SK-N-SH (cell line): ENCODE results near the gene IRGM. TPM values are rescaled to one million over a fixed set of nuclear protein-coding genes. Genes with fewer than 3 reads are reported as not detected.
"Not testable (repeated sequence)": the region's sequence is repeated elsewhere in the genome, so short reads cannot be mapped to it uniquely, and the experiment has no call there.

ENCODE experiments used
- CTCF ChIA-PET: fragments of 300-600, 350-600 bp; formaldehyde crosslinking; extraction: SDS; loops from one replicate; lab custom pipeline; 2021; lab: Yijun Ruan, JAX
- POLR2A ChIA-PET: fragments of 350-600 bp; sonication (Branson Sonifier 250); formaldehyde crosslinking; extraction: SDS; loops from one replicate; lab custom pipeline; 2020; ENCODE audit warnings: antibody characterized with exemption, inconsistent platforms; lab: Yijun Ruan, JAX
- DNase-seq: peaks from one replicate; pipeline ENCODE4 v3.0.0; 2012
- H2AFZ ChIP-seq: fragments of 200-600 bp; sonication (generic); 2 replicates; pipeline ENCODE4 v1.8.1; 2016; ENCODE audit warnings: antibody characterized with exemption, mild to moderate bottlenecking, low read depth
- H3F3A ChIP-seq: fragments of 200-600 bp; sonication (generic); replicated peaks from 2 replicates; pipeline ENCODE3; 2016; ENCODE audit warnings: antibody characterized with exemption, mild to moderate bottlenecking; ENCODE audit not compliant: insufficient read depth
- H3K27ac ChIP-seq, 2 experiments: fragments of 200-500 bp in 1 of 2; fragments of 200-600 bp in 1 of 2; sonication (Bioruptor generic) in 1 of 2; sonication (generic), shearing (Covaris generic) in 1 of 2; 2 replicates each; pipeline versions ENCODE4 v1.5.1 to v1.6.1; 2014 to 2016; ENCODE audit warnings: low read depth in 2 of 2, inconsistent platforms in 1 of 2, low read length in 1 of 2, mild to moderate bottlenecking in 1 of 2, mixed read lengths in 1 of 2
- H3K27me3 ChIP-seq: fragments of 200-600 bp; sonication (generic), shearing (Covaris generic); 2 replicates; pipeline ENCODE4 v1.6.1; 2016; ENCODE audit warnings: mixed run types; ENCODE audit not compliant: insufficient read depth
- H3K36me3 ChIP-seq, 2 experiments: fragments of 200-500 bp in 1 of 2; fragments of 200-600 bp in 1 of 2; sonication (Bioruptor generic) in 1 of 2; sonication (generic) in 1 of 2; replicated peaks in 1 of 2; 2 replicates each; pipeline versions ENCODE3 to v1.5.1; 2014 to 2016; ENCODE audit warnings: low read length in 1 of 2, mild to moderate bottlenecking in 1 of 2; ENCODE audit not compliant: insufficient read depth in 2 of 2, control insufficient read depth in 1 of 2
- H3K4me1 ChIP-seq, 2 experiments: fragments of 200-500 bp in 1 of 2; fragments of 200-600 bp in 1 of 2; sonication (Bioruptor generic) in 1 of 2; sonication (generic), shearing (Covaris generic) in 1 of 2; 2 replicates each; pipeline versions ENCODE4 v1.5.1 to v1.6.1; 2014 to 2016; ENCODE audit warnings: low read depth in 1 of 2, low read length in 1 of 2, mixed run types in 1 of 2; ENCODE audit not compliant: insufficient read depth in 2 of 2, control insufficient read depth in 1 of 2
- H3K4me2 ChIP-seq: fragments of 200-600 bp; sonication (generic), shearing (Covaris generic); 2 replicates; pipeline ENCODE4 v1.6.1; 2017; ENCODE audit warnings: mixed run types
- H3K4me3 ChIP-seq, 2 experiments: fragments of 200-500 bp in 1 of 2; fragments of 200-600 bp in 1 of 2; sonication (Bioruptor generic) in 1 of 2; sonication (generic), shearing (Covaris generic) in 1 of 2; 2 replicates each; pipeline versions ENCODE4 v1.5.1 to v1.8.1; 2014 to 2016; ENCODE audit warnings: low read depth in 2 of 2, inconsistent platforms in 1 of 2, low read length in 1 of 2, mild to moderate bottlenecking in 1 of 2, mixed read lengths in 1 of 2, moderate library complexity in 1 of 2
- H3K79me2 ChIP-seq: fragments of 200-600 bp; sonication (generic); 2 replicates; pipeline ENCODE4 v1.8.1; 2017; ENCODE audit warnings: mild to moderate bottlenecking; ENCODE audit not compliant: insufficient read depth
- H3K9ac ChIP-seq: fragments of 200-600 bp; sonication (generic); 2 replicates; pipeline ENCODE4 v1.6.1; 2017; ENCODE audit warnings: mixed run types
- H3K9me2 ChIP-seq: fragments of 200-600 bp; sonication (generic); 2 replicates; pipeline ENCODE4 v1.6.1; 2017; ENCODE audit warnings: mixed run types
- H3K9me3 ChIP-seq: fragments of 200-600 bp; sonication (generic); 2 replicates; pipeline ENCODE4 v1.6.1; 2017; ENCODE audit warnings: mixed run types, mild to moderate bottlenecking, moderate library complexity
- H4K20me1 ChIP-seq: fragments of 200-600 bp; sonication (generic); 2 replicates; pipeline ENCODE4 v1.6.1; 2017; ENCODE audit warnings: mild to moderate bottlenecking, mixed run types; ENCODE audit not compliant: insufficient read depth
- EZH2phosphoT487 ChIP-seq: fragments of 200-600 bp; sonication (generic); IDR thresholded peaks from 2 replicates; pipeline ENCODE4 v1.6.1; 2017; ENCODE audit warnings: low read depth, mixed run types, mild to moderate bottlenecking, antibody characterized with exemption, moderate library complexity, borderline replicate concordance
- GATA2 ChIP-seq: sonication (generic); formaldehyde crosslinking; IDR thresholded peaks from 2 replicates; pipeline ENCODE4 v1.5.0; 2020; ENCODE audit warnings: mild to moderate bottlenecking, missing genetic modification reagents
- MXI1 ChIP-seq: IDR thresholded peaks from 2 replicates; pipeline ENCODE4 v1.6.1; 2012; ENCODE audit warnings: mild to moderate bottlenecking, low read depth, low read length, improper control_type of control experiment
- NRF1 ChIP-seq: IDR thresholded peaks from 2 replicates; pipeline ENCODE4 v1.6.1; 2012; ENCODE audit warnings: low read depth, mild to moderate bottlenecking, low read length
- PBX3 ChIP-seq: IDR thresholded peaks from 2 replicates; pipeline ENCODE4; 2012
- POLR2AphosphoS5 ChIP-seq: IDR thresholded peaks from 2 replicates; pipeline ENCODE4 v1.6.1; 2012; ENCODE audit warnings: low read depth, low read length
- RAD21 ChIP-seq: IDR thresholded peaks from 2 replicates; pipeline ENCODE4 v1.6.1; 2012; ENCODE audit warnings: mild to moderate bottlenecking, low read length
- RCOR1 ChIP-seq: fragments of 150-350 bp; IDR thresholded peaks from 2 replicates; pipeline ENCODE4 v1.6.1; 2017; ENCODE audit warnings: antibody characterized with exemption, low read length
- RFX5 ChIP-seq: IDR thresholded peaks from 2 replicates; pipeline ENCODE4 v1.6.1; 2012; ENCODE audit warnings: mild to moderate bottlenecking, improper control_type of control experiment, low read length
- SMC3 ChIP-seq: IDR thresholded peaks from 2 replicates; pipeline ENCODE4 v1.6.1; 2012; ENCODE audit warnings: low read depth, low read length, improper control_type of control experiment
- TAF1 ChIP-seq: IDR thresholded peaks from 2 replicates; pipeline ENCODE4 v1.6.1; 2012; ENCODE audit warnings: low read depth, mild to moderate bottlenecking, low read length, moderate library complexity, borderline replicate concordance
- TCF12 ChIP-seq: IDR thresholded peaks from 2 replicates; pipeline ENCODE4 v1.4.0; 2012
- YY1 ChIP-seq: IDR thresholded peaks from 2 replicates; pipeline ENCODE4 v1.4.0; 2012; ENCODE audit warnings: low read depth, mild to moderate bottlenecking
- WGBS: methylation state at CpG from one replicate; pipeline ENCODE4 v1.1.6; 2017; ENCODE audit warnings: low lambda C conversion rate; 5-methylcytosine and 5-hydroxymethylcytosine counted together
- polyA plus RNA-seq, 3 experiments: library from polyadenylated mRNA; depleted of rRNA; stranded (reverse); fragments of >200 nt; gene quantifications; 2 replicates each; pipeline ENCODE4 v1.2.3, GENCODE V29; 2012
- TF ChIP-seq, protein P1 (sequence below): fragments of 150-350 bp; IDR thresholded peaks from 2 replicates; pipeline ENCODE4 v1.6.1; 2017; ENCODE audit warnings: antibody characterized with exemption, low read length, low read depth, borderline replicate concordance

IRGM gene
- polyA plus RNA-seq, 1 of the 3 experiments (the other 2 are of a cell fraction), result 0.13 TPM

DNA sequence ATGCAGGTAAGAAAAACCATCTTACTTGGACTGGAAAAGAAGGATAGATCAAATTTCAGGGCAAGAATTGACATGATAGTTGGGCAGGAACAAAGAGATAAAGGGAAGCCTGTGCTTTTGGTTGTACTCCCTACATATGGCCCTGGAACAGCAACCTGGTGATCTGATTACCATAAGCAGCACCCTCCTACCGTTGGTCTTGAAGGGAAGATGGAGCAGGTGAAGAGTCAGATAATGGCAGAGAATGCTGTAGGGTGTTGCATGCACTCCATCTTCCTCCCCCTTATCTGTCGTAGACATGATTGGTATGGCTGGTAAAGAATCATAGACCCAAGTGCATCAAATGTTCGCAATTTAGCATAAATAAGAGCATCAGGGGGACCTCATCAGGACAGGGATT is 4.7 kb downstream of the IRGM start:
- no peak for DNase-seq
- H3K79me2 ChIP-seq, result no peaks in the 10 kb centered on the region
- no peaks in the 10 kb centered on the region; a peak in 1 of 4 replicates for H3K4me1 ChIP-seq
- no peaks in the 10 kb centered on the region for H3F3A ChIP-seq
- no peak overlapping the region for H3K9ac ChIP-seq
- no peak overlapping the region for H3K27ac ChIP-seq
- no peaks in the 10 kb centered on the region for H3K9me2 ChIP-seq
- WGBS, result 22% methylated on average over 3 of the region's 3 CpGs
- no peaks in the 10 kb centered on the region for H4K20me1 ChIP-seq
- no peaks in the 10 kb centered on the region for H3K9me3 ChIP-seq
- ChIA-PET POLR2A (interaction anchor here (0.7 kb wide), 1 partner anchor 403 kb away, joined by 3 read pairs; no protein-coding TSS in a partner anchor), CTCF (interaction anchor here (1.2 to 1.7 kb wide), 3 partner anchors 50 to 392 kb away, joined by 3 to 4 read pairs (median 3); no protein-coding TSS in a partner anchor)
- no peaks in the 10 kb centered on the region for H3K36me3 ChIP-seq
- no peaks in the 10 kb centered on the region for H3K27me3 ChIP-seq
- H3K4me3 ChIP-seq, result no peak overlapping the region
- H2AFZ ChIP-seq, result no peak overlapping the region
- no peak overlapping the region for H3K4me2 ChIP-seq
- TF ChIP-seq GATA2 (no peak), SMC3 (no peak), TCF12 (no peak), YY1 (no peak), RFX5 (no peak), TAF1 (no peak), MXI1 (no peak), POLR2AphosphoS5 (no peak)

GRCh38 chr5:150853561-150853960 is 7.2 kb downstream of the IRGM start:
- WGBS, result 51% methylated on average over 2 of the region's 2 CpGs
- H3K27me3 ChIP-seq, result no peaks in the 10 kb centered on the region
- peak overlapping the region in 1 of 2 experiments; percentile 21; a peak in 1 of 4 replicates for H3K4me3 ChIP-seq
- H3K4me2 ChIP-seq, result peak overlapping the region; percentile 31; the same call in 1 of the 2 replicates
- no peaks in the 10 kb centered on the region for H3K9me2 ChIP-seq
- DNase-seq, result no peak
- H3K9ac ChIP-seq, result no peak overlapping the region
- no peak overlapping the region for H3K27ac ChIP-seq
- ChIA-PET POLR2A (no interaction called here), CTCF (no interaction called here)
- H3K79me2 ChIP-seq, result no peaks in the 10 kb centered on the region
- no peaks in the 10 kb centered on the region for H3K9me3 ChIP-seq
- no peaks in the 10 kb centered on the region for H3K4me1 ChIP-seq
- H3F3A ChIP-seq, result no peaks in the 10 kb centered on the region
- no peak for TF ChIP-seq RAD21
- no peak for TF ChIP-seq EZH2phosphoT487
- no peak for TF ChIP-seq NRF1
- no peak for TF ChIP-seq TCF12
- TF ChIP-seq, protein P1, sequence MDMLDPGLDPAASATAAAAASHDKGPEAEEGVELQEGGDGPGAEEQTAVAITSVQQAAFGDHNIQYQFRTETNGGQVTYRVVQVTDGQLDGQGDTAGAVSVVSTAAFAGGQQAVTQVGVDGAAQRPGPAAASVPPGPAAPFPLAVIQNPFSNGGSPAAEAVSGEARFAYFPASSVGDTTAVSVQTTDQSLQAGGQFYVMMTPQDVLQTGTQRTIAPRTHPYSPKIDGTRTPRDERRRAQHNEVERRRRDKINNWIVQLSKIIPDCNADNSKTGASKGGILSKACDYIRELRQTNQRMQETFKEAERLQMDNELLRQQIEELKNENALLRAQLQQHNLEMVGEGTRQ, result no peak
- no peak for TF ChIP-seq PBX3
- no peak for TF ChIP-seq RCOR1
- H2AFZ ChIP-seq, result peak overlapping the region; percentile 29; the same call in 1 of the 2 replicates
- H3K36me3 ChIP-seq, result no peaks in the 10 kb centered on the region
- no peaks in the 10 kb centered on the region for H4K20me1 ChIP-seq

- H2AFZ ChIP-seq, H3K9me2 ChIP-seq, H3K4me2 ChIP-seq, H4K20me1 ChIP-seq, H3K9ac ChIP-seq, H3F3A ChIP-seq, DNase-seq, H3K79me2 ChIP-seq, H3K27me3 ChIP-seq, POLR2A ChIA-PET, H3K27ac ChIP-seq, H3K4me3 ChIP-seq, H3K4me1 ChIP-seq, H3K9me3 ChIP-seq, H3K36me3 ChIP-seq, CTCF ChIA-PET: not testable (repeated sequence)
- WGBS, result 21% methylated on average over 3 of the region's 3 CpGs
Measured at GRCh38 chr5:150856700-150857099, 10.4 kb downstream of the IRGM start.
